HepG2 (cell line): ENCODE results near the gene BAHCC1. TPM values are rescaled to one million over a fixed set of nuclear protein-coding genes. Genes with fewer than 3 reads are reported as not detected.

ENCODE experiments used
- AHDC1 ChIP-seq: sonication (generic); formaldehyde crosslinking; IDR thresholded peaks from 2 replicates; pipeline ENCODE4 v1.5.1; 2020; ENCODE audit warnings: mild to moderate bottlenecking, missing genetic modification reagents, borderline replicate concordance
- GLI4 ChIP-seq: sonication (generic); formaldehyde crosslinking; IDR thresholded peaks from 2 replicates; pipeline ENCODE4 v1.5.1; 2020; ENCODE audit warnings: missing genetic modification reagents, mild to moderate bottlenecking, moderate library complexity, borderline replicate concordance
- HIVEP1 ChIP-seq: sonication (generic); formaldehyde crosslinking; IDR thresholded peaks from 2 replicates; pipeline ENCODE4 v1.4.0; 2020; ENCODE audit warnings: mild to moderate bottlenecking, missing genetic modification reagents
- KDM1A ChIP-seq: IDR thresholded peaks from 2 replicates; pipeline ENCODE4 v1.6.1; 2016; ENCODE audit warnings: missing compliant biosample characterization
- NAIF1 ChIP-seq: sonication (generic); formaldehyde crosslinking; IDR thresholded peaks from 2 replicates; pipeline ENCODE4 v1.5.0; 2020; ENCODE audit warnings: mild to moderate bottlenecking, missing genetic modification reagents, borderline replicate concordance
- NBN ChIP-seq: fragments of 450-650 bp; conservative IDR thresholded peaks from 2 replicates; pipeline ENCODE4 v1.6.1; 2017
- NR2F1 ChIP-seq, 2 experiments: fragments of 450-650 bp in 1 of 2; formaldehyde crosslinking in 1 of 2; IDR thresholded peaks; 2 replicates each; pipeline versions ENCODE4 v1.5.0 to v1.6.1; 2016 to 2020; ENCODE audit warnings: mild to moderate bottlenecking in 1 of 2, missing compliant biosample characterization in 1 of 2, missing genetic modification reagents in 1 of 2, moderate library complexity in 1 of 2
- PLRG1 ChIP-seq: fragments of 450-650 bp; conservative IDR thresholded peaks from 2 replicates; pipeline ENCODE4 v1.6.1; 2016
- PPARG ChIP-seq: conservative IDR thresholded peaks from 2 replicates; pipeline ENCODE4 v1.6.1; 2016; ENCODE audit warnings: missing biosample characterization, missing genetic modification reagents
- ZC3H4 ChIP-seq: sonication (generic); formaldehyde crosslinking; IDR thresholded peaks from 2 replicates; pipeline ENCODE4 v1.4.0; 2020; ENCODE audit warnings: missing genetic modification reagents, borderline replicate concordance
- ZFP36L2 ChIP-seq: sonication (generic); formaldehyde crosslinking; IDR thresholded peaks from 2 replicates; pipeline ENCODE4 v1.4.0; 2020; ENCODE audit warnings: missing genetic modification reagents
- ZKSCAN1 ChIP-seq: fragments of 150-350 bp; IDR thresholded peaks from 2 replicates; pipeline ENCODE4 v1.6.1; 2014; ENCODE audit warnings: low read length
- ZMAT3 ChIP-seq: sonication (generic); formaldehyde crosslinking; conservative IDR thresholded peaks from 2 replicates; pipeline ENCODE4 v1.7.0; 2021; ENCODE audit warnings: missing genetic modification reagents
- ZNF296 ChIP-seq: sonication (generic); formaldehyde crosslinking; conservative IDR thresholded peaks from 2 replicates; pipeline ENCODE4 v1.5.0; 2020; ENCODE audit warnings: mild to moderate bottlenecking, missing genetic modification reagents
- ZSCAN25 ChIP-seq: sonication (generic); formaldehyde crosslinking; IDR thresholded peaks from 2 replicates; pipeline ENCODE4 v1.8.0; 2022; ENCODE audit warnings: mild to moderate bottlenecking, missing genetic modification reagents
- polyA plus RNA-seq, 8 experiments: library from polyadenylated mRNA; depleted of rRNA in 3 of 8; stranded (reverse) in 7 of 8; unstranded in 1 of 8; fragments of >200 nt; fragmentation: Illumina TruSeq in 4 of 8; extraction: Trizol in 4 of 8; gene quantifications; 2 replicates each; pipeline versions ENCODE4 v1.2.1 to v1.2.3, GENCODE V29; 2011 to 2016; ENCODE audit warnings: low read depth in 4 of 8, missing spikeins in 1 of 8, mixed read lengths in 1 of 8; ENCODE audit not compliant: insufficient read depth in 1 of 8
- total RNA-seq, 5 experiments: library from RNA; depleted of rRNA; stranded (reverse); fragments of >200 nt; fragmentation: Illumina TruSeq; extraction: Trizol; gene quantifications; 2 replicates each; pipeline ENCODE4 v1.2.3, GENCODE V29; 2016; ENCODE audit warnings: low read depth in 1 of 5
- TF ChIP-seq, protein P1 (sequence below): IDR thresholded peaks from 2 replicates; pipeline ENCODE4 v1.6.1; 2016; ENCODE audit warnings: missing compliant biosample characterization, missing genetic modification reagents, borderline replicate concordance

BAHCC1 gene
- total and polyA plus RNA-seq, 2 of the 13 experiments (the other 11 are each of a cell fraction or from before 2014, with no cell fraction given) = 1.4 to 1.7 TPM

GRCh38 chr17:81393684-81394376, 1.4 kb upstream of the BAHCC1 start (continued):
- no peak for TF ChIP-seq ZC3H4
- TF ChIP-seq ZKSCAN1 = no peak
- TF ChIP-seq PLRG1 = no peak
- TF ChIP-seq, protein P1, sequence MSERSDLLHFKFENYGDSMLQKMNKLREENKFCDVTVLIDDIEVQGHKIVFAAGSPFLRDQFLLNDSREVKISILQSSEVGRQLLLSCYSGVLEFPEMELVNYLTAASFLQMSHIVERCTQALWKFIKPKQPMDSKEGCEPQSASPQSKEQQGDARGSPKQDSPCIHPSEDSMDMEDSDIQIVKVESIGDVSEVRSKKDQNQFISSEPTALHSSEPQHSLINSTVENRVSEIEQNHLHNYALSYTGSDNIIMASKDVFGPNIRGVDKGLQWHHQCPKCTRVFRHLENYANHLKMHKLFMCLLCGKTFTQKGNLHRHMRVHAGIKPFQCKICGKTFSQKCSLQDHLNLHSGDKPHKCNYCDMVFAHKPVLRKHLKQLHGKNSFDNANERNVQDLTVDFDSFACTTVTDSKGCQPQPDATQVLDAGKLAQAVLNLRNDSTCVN (CRISPR knock-in tag) = no peak; the same call in 1 of the 2 replicates
- no peak for TF ChIP-seq AHDC1 (CRISPR knock-in tag)
- peak; percentile 59; the same call in 1 of the 2 replicates for TF ChIP-seq ZSCAN25 (CRISPR knock-in tag)
- 0 out of 2 replicates have a peak, but pooled peaks have one; percentile 12 for TF ChIP-seq ZMAT3 (CRISPR knock-in tag)
- peak; percentile 88 for TF ChIP-seq PPARG
- TF ChIP-seq NAIF1 = no peak; the same call in 1 of the 2 replicates
- TF ChIP-seq NR2F1 (CRISPR knock-in tag; IDR thresholded peaks at IDR 0.05) = no peak
- no peak for TF ChIP-seq NBN
- TF ChIP-seq KDM1A (CRISPR knock-in tag) = no peak
- TF ChIP-seq ZFP36L2 (CRISPR knock-in tag) = no peak
- peak; percentile 81 for TF ChIP-seq HIVEP1 (CRISPR knock-in tag)
- TF ChIP-seq GLI4 (CRISPR knock-in tag) = no peak
- TF ChIP-seq ZNF296 (CRISPR knock-in tag) = no peak
